UCSD-AML1 (cell line): Measurements from ENCODE around the gene HSD17B3.
"Not testable (repeated sequence)": the region's sequence is repeated elsewhere in the genome, so short reads cannot be mapped to it uniquely, and the experiment has no call there.

Experiments
- DNase-seq: peaks from one replicate; lab custom pipeline; 2025; ENCODE audit not compliant: unreplicated experiment; lab: John Stamatoyannopoulos, UW

HSD17B3 gene

DNA sequence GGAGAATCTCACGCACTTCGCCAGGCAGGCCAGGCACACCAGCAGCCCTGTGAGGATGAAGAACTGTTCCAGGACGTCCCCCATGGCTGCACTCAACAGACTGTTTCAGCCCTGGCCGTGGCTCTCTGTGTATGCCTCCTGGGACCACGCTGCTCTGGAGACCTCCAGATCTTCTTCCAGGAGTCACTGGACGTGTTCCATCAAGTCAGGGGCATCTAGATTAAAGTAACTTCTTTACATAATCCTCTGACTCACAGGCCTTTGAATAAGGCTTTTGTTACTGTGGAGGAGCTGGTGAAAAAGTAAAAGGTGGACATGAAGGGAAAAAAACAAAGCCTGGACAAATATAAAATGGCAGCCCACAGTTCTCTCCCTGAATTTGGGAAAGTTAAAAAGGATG lies at the start of gene HSD17B3:
Gene HSD17B3, minus strand, starts transcription at position 156 of the 400 bp plus-strand sequence. Its CDS starts 72 bp downstream, at position 84.
- no peak for DNase-seq

DNA sequence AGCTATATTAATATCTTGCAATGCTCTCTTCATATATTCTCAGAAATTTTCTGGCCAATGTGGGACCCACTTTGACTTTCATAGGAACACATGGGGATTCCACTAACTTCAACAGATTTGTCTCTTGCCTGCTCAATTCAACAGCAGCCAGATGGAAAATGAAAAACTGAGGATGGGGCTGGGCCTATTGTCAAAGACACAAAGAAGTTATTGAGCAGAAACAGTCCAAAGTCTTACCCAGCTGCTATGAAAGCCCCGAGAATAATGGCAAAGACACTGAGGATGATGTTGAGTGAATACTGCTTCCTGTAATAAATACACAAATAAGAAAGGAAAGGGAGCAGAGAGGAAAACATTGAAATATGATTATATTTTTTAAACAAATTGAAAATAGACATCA lies 48.9 kb upstream of the HSD17B3 start:
- no peak for DNase-seq

DNA sequence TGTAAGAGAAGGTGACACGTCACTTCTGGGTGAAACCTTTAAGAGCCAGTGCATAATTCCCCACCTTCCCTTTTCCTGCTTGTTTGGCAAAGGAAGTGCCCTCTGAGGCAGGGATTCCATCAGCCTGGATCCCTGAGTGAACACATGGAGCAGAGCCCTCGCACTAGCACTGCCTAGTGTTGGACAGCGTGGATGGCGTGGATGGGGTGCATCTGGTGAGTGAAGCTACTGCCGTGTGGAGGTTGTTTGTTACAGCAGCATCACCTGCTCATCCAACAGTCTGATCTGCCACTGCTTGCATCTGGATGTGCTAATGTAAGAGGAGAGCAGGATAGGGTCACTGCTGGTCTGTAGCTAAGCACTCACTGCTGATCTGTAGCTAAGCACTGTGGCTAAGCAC lies 46.3 kb upstream of the HSD17B3 start:
- no peak for DNase-seq

DNA sequence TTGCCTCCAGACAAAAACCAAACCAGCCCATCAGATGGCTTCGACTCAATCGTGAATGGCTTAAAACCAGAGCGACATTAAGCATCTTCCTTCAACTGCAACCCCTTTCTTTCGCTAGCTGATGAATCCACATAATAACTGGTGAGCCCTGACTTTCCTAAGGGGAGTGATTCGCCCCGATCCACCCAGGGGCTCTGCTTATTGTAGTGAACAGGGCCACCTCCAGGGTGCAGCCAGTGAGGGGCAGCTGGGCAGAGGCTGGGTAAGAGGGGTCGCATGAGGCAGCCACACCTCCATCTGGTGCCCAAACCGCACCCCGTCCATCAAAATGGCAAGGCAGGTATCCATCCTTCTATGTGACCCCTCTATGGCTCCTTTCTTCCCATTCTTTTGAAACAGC lies 43.6 kb upstream of the HSD17B3 start:
- DNase-seq, result no peak

DNA sequence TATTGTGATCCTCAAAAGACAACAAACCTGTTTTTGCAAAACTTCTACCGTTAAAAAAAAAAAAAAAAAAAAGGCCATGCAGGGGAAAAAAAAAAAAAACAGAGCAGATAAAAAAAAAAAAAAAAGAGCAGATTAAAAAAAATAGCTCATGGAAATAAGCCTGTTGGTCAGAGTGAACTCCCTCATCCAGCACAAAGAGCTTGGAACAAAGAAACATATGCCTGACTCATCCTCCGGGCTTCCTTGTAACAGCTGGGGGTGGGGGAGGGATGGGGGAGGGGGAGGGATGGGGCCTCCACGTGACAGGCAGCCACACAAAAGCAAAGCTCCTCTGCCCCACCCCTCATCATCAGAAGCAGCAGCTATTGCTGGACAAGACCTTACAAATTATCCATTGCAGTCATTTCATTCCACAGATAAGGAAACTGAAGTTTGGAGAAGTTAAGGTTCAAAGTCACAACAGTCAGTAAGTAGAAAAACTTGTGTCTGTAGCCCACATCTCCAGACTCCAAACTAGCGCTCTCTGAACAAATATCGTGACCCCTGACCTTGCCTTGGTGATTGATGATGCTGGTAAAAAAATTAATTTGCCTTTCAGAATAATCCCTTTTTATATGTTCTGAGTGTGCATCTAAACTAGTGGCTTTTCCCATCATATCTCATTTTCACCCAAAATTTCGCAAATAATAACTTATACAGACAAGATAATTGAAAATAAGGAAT lies 42.6 kb upstream of the HSD17B3 start:
- DNase-seq, result no peak

DNA sequence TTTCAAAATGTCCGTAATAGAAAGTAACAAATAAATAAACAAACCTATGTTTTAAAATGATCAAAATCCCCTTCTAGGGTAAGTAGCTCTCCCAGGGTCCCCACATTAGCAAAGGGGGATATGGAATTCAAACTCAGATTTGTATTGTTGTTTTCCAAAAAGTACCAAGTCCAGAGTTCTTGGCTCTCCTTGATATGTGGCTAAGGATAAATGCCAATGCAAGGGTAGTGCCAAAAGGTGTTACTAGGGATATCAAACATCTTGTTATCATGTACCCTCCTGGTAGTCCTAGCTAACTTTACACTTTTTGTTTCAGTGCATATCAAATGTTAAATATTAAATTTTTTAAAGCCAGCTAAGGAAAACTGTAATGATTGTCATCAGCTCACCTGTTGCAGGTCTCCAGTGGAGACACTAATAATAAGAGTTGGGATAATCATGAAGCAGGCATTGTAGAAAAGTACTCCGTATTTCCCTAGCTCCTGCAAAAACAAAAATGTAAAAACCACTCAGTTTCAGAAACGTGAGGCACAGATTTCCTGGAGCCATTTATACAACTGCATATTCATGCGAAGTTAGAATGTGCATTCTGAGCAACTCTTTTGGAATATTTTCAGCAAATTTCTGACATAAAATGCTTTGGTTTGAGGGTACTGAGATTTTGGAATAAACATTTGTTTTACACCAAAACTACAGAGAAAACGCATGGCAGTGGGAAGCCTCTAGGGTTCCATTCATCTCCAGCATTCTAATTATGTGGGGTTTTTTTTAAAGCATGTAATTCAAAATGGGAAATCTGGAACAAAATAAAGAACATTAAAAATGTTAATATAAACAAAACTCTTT lies 41.8 kb upstream of the HSD17B3 start:
- DNase-seq, result no peak

DNA sequence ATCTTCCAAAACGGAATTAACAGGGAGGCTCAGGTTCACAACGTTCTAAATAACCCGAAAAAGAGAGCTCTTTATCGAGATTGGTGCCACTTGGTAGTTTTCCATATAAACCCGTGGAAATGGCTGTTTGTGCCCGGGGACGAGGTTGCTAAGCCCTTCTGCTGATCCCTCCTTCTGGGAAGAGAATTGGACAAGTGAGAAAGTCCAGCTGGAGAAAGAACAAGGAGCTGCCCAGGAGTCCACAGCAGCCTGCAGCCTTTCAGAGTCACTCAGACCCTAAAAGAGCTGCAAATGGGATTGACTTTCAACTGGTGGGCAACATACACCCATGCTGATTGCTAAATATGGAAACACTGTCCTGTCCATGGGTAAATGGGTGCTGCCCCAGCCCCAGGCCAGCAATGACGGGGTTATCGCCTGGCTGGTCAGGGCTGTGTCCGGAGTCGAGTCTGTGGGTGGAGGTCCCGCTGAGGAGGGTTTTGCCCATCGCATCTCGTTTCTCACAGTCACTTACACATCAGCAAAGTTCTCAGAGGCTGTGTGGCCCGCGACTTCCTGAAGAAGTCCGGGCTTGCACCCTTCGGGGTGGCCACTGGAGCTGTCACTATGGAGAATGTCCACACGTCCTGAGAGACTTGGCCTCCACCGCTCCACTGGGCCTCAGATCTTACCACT lies 40.7 kb upstream of the HSD17B3 start:
- no peak for DNase-seq

DNA sequence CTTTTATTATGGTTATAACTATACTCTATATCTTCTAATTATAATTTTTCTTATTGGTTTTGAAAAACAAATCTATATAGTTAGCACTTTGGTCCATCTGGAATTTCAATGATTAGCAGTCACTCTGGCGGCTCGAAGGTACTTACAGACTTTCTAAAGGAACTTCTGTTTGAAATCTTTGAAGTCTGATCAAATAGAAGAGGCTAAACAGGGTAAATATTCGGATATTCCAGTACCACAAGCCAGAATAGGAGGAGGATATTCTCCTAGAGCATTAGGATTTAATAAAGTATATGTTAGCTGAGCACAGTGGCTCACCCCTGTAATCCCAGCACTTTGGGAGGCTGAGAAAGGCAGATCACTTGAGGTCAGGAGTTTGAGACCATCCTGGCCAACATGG lies 38.7 kb upstream of the HSD17B3 start:
- DNase-seq, result no peak

DNA sequence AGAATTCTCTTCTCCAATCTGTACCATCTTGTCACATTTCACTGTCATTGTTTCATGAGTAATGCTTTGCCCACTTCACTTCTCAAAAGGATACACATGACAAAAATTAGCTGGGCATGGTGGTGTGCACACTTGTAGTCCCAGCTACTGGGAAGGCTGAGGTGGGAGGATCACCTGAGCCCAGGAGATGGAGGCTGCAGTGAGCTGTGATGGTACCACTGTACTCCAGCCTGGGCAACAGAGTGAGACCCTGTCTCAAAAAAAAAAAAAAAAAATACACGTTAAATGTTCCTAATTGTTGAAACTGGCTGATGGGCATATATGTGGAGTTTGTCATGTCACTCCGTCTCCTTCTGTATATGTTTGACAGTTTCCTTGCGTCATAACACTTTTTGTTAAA lies 36.3 kb upstream of the HSD17B3 start:
- no peak for DNase-seq

DNA sequence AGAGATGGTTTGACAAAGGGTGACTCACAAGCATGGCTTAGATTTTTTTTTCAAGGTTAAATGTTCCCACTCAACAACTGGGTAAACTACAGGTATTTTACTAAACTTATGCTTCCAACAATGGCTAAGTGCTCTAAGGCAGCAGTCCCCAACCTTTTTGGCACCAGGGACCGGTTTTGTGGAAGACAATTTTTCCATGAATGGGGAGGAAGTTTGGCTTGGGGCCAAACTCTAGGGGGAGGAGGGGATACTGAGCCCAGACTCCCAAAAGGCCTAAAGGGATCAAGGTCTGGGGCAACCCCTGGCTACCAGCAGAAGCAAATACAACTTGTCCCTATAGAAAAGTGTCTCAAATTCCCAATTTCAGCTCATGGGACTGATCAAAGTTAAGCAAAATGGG lies 32.0 kb upstream of the HSD17B3 start:
- no peak for DNase-seq

DNA sequence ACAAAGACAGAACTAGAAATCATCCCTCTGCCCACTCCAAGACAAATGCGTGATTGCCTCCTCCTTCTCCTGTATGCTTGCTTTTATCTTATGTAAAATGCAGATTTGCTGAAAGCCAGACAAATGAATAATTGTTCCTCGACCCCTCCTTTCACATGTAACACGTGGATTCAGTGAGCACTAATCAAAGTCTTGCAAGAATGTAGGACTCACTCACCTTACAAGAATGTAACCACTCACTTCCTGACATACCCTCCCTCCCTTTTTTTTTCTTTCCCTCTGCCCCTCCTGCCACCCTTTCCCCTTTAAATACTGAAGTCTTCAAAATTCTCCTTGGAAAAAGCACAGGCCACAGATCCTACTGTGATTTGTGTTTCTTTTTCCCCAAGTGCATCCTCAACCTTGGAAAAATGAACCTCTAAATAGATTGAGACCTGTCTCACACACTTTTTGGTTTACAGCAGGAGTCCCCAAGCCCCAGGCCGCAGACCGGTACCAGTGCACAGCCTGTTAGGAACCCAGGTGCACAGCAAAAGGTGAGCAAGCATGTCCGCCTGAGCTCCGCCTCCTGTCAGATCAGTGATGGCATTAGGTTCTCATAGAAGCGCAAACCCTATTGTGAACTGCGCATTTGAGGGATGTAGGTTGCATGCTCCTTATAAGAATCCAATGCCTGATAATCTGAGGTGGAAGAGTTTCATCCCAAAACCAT lies 29.4 kb upstream of the HSD17B3 start:
- no peak for DNase-seq

DNA sequence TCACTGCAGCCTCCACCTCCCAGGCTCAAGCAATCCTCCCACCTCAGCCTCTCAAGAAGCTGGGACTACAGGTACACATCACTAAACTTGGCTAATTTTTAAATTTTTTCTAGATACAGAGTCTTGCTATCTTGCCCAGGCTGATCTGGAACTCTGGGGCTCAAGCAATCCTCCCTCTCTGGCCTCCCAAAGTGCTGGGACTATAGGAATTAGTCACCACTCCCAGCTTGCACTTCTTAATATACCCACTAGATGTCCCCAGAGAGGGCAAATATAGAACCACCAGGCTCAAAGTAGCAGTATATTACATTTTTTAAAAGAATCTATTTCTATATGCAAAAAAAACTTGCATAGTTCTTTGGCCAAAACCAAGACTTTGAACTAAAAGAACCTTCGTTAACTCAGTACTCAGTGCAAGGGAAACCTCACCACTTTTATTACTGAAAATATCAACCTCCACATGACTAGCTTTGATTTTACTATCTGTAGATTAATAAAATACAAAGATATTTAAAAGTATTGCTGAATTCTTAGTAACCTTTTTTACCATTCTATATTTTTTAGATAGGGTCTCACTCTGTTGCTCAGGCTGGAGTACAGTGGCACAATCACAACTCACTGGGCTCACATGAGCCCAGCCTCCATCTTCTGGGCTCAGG lies 25.8 kb upstream of the HSD17B3 start:
- no peak for DNase-seq

DNA sequence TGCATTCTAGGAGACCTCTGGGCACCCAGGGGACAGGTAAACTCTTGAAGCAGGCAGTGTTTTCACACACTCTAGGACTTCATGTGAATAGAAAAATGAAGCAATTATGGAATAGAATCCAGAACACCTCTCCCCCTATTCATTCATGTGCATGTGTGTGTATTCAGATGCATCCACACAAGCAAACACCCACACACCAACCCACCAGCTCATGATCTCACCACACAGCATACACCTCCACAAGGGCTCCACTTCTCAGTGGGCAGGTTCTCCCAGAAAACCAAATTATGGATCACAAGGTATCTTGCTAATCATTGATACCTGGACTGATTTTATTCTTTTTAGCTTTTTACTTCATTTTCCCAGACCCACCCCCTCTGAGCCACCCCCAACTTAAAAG lies 21.2 kb upstream of the HSD17B3 start:
- DNase-seq, result no peak

DNA sequence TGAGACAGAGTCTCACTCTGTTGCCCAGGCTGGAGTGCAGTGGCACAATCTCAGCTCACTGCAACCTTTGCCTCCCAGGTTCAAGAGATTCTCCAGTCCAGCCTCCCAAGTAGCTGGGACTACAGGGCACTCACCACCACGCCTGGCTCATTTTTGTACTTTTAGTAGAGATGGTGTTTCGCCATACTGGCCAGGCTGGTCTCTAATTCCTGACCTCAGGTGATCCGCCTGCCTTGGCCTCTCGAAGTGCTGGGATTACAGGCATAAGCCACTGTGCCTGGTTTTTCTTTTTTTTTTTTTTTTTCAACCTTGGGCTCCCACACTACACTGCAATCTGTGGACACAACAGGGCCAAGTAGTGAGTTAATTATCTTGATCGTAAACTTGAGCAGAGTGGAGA lies 20.8 kb upstream of the HSD17B3 start:
- not testable (repeated sequence) for DNase-seq

DNA sequence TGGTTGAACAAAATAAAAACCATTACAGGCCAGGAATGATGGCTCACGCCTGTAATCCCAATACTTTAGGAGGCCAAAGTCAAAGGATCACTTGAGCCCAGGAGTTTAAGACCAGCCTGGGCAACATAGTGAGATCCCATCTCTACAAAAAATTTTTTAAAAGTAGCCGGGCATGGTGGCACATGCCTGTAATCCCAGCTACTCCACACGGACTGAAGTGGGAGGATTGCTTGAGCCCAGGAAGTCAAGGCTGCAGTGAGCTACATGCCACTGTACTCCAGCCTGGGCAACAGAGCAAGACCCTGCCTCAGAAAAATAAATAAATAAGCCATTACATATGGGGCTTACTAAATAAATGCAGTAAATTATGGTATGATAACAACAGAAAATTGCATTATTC lies 20.2 kb upstream of the HSD17B3 start:
- not testable (repeated sequence) for DNase-seq

DNA sequence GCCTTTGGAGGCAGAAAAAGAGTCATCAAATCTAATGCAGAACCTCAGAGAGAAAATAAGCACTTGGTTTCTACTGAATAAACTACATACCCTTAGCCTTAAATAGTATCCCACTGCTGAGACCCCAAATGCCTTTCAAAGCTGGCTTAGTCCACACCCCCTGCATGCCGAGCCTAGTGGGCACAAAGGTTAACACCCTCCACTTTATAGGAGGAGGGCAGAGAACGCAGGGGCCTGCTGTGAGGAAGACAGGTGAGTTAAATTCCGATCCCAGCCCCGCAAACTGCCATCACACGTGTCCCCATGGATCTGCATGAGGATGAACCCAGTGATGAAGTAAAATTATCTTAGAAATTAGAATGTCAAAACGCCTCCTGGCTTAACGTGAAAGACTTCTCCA lies 19.5 kb upstream of the HSD17B3 start:
- DNase-seq, result no peak

DNA sequence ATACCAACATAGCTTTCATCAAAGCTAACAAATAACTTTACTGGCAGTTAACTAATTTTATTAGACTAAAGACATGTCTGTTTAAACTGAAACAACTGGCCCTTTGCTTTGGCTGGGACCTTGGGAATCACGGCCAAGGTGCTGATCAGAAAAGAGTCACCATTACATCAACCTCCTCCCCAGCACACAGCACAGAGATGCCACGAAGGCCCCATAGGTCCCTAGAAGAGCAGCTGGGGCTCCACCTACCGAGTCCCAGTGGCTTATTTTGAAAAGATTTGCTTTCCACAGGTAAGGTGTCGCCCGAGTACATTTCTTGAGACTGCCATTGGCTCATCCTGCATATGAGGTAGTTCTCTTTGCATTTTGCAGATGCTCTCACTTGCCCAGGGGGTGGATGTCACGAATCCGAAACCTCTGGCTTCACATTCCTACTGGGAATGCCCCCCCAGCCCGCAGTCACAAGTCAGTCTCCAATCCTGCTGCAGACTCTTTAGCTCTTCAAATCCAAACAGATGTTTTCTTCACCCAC lies 18.8 kb upstream of the HSD17B3 start:
- no peak for DNase-seq

DNA sequence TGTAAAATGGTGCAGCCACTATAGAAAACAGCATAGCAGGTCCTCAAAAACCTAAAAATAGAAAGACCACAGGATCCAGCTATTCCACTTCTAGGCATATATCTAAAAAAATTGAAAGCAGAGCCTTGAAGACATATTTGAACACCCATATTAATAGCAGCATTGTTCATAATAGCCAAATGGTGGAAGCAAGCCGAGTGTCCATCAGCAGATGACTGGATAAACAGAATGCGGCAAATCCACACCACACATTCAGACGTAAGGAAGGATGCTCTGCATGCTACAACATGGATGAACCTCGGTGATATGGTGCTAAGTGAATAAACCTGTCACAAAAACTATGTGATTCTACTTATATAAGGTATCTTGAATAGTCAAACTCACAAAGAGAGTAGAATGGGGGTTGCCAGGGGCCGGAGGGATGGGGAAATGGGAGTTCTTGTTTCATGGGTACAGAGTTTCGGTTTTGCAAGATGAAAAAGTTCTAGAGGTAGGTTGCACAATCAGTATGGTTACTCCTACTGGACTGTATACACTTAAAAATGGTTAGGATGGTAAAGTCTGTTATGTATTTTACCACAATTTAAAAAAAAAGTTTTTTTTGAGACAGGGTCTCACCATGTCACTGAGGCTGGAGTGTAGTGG lies 17.1 kb upstream of the HSD17B3 start:
- no peak for DNase-seq

DNA sequence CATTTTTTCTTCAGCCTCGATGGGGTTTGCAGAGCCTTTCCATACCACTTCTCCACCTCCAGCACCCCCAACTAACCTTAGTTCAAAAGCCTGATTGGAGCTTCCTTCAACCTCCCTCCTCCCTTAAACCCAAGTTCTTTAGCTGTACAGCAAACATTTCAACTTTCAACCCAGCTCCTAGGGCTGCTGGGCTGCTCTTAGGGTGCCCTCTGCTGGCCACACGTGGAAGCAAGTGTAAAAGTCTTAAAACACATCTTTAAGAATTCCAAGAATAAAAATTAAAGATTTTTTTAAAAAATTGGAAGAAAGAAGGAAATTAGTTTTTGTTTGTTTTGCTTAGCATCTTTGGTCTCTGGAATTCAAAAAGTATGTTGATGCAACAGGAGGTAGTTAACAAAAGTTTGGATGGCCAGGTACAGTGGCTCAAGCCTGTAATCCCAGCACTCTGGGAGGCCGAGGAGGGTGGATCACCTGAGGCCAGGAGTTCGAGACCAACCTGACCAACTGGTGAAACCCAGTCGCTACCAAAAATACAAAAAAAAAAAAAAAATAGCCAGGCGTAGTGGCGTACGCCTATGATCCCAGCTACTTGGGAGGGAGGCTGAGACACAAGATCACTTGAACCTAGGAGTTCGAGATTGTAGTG lies 15.5 kb upstream of the HSD17B3 start:
- peak; percentile 51 for DNase-seq

DNA sequence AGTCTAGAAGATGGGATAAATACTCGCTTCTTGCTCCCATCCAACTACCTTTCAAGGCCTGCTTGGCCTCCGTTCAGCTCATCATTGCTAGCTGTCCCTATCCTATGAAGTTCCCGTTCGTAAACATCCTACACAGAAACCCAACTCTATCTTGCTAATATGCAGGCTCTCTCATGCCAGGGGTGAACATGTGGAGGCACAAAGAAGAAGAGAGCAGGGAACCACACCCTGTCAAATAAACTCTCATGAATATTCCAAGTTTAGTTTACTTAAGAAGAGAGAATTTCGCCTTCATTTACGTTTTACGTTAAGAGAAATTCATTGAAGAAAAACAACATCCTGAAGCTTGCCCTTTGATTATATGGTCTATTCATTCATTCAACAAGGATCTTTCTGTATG lies 7.9 kb upstream of the HSD17B3 start:
- no peak for DNase-seq
